CD4-positive, alpha-beta T cell treated with Interleukin-21 for 1 hour (primary cell): ENCODE results near the gene NOX5.

Experiments used
- DNase-seq: peaks from one replicate; pipeline ENCODE4 v3.0.0-alpha.2; 2020

NOX5 gene

DNA sequence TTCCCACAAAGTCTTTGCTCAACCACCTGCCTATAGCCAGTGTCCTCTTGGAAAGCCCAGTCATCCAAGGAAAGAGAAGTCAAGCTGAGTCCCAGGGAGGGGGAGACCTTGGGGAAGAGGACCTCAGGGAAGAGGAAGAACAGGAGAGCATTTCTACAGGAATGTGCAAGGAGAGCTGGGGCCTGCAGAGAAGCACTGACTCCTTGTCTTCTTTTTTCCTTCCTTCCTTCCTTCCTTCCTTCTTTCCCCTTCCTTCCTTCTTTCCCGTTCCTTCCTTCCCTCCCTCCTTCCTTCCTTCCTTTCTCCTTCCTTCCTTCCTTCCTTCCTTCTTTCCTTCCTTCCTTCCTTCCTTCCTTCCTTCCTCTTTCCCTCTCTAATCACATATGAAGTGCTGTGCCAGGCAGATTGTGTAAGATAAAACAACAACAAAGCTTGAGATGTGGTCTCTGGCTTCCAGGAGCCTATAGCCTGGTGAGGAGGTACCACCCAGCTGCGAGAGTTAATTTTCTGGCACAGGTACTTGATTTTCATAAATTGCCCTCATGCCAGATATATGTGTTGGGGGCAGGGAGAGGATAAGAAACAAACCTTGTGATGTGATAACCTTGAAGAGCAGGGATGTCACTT lies 70.0 kb downstream of the NOX5 start:
- no peak for DNase-seq

DNA sequence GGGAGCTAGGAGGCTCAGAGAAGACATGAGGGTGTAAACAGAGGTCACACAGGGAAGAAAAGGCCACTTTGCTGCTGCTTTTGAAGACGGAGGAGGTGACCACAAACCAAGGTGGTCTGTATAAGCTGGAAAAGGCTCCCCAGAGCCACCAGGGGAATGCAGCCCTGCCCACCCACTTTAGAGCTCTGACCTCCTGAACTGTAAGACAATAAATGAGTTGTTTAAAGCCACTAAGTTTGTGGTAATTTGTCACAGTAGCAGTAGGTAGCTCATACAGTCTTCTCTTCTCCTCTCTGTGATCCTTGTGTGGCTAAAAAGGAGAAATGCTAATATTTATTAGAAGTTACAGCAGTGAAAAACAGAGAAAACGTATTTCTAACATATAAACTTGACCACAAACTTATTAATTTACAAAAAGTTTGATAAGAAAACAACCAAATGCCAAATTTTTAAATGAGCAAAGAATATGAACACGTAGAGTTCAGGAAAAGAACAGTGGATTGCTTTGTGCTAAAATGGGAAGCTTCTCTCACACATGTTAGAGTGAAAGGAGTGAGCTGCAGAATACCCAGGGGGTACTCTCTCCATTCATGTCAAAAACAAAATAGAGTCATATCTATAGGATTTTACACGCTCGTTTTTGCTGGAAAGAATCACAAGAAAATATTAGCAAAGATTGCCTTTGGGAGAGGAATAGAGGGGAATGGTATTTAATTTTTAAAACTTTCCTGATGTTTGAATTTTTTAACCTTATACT lies 71.0 kb downstream of the NOX5 start:
- DNase-seq: no peak

GRCh38 chr15:69086427-69087204 lies 72.1 kb downstream of the NOX5 start:
- DNase-seq: no peak

- DNase-seq: no peak
Measured at GRCh38 chr15:69087366-69087976, 73.0 kb downstream of the NOX5 start.

- no peak for DNase-seq
Measured at GRCh38 chr15:69088300-69088965, 73.9 kb downstream of the NOX5 start.

- DNase-seq: no peak
Measured at GRCh38 chr15:69089258-69089657, 74.8 kb downstream of the NOX5 start.

DNA sequence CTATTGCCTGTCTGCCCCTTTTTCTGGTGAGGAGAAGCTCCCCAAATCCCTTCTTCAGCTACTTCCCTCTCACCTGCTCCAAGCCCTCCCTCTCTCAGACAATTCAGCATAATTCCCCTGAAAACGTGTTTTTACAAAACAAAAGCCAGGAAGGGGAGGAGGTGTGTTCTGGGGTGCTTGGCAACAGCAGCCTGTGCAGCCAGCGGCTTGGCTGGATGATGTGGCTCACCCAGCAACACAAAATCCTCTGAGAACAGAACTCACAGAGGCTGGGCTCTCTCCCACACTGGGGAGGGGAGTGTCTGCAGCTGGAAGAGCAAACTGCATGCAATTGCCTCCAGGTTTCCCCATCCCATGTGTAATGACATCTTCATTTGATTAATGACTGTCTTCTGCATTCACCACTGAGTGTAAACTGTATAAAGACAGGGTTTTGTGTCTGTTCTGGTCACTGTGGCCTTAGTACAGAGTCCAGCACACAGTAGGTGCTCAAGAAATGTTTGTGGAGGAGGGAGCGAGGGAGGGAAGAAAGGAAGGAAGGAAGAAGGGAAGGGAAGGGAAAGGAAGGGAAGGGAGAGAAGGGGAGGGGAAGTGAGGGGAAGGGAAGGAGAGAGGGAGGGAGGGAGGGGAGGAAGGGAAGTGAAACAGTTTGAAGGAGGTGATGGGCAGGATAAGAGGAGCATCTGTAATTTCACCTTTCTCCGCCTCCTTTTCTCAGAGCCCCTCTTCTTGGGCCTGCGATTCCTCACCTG lies 75.9 kb downstream of the NOX5 start:
- no peak for DNase-seq

GRCh38 chr15:69091654-69092053 lies 77.2 kb downstream of the NOX5 start:
- DNase-seq: no peak

DNA sequence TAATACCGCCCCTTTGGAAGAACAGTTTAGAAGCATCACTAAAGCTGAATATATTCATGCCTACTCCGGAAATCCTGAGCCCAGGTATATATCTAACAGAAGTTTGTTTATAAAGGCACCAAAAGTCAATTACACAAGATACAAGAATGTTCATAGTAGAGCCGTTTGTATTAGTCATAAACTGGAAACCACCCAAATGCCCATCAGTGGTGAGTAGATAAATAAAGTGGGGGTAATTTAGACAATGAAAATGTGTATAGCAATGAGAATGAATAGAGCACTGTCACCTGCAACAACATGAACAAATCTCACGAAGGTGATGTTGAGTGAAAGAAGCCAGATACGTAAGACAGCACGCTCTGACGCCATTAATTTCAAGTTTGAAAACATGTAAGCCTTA lies 77.7 kb downstream of the NOX5 start:
- DNase-seq: no peak

- no peak for DNase-seq
Measured at GRCh38 chr15:69093127-69093526, 78.6 kb downstream of the NOX5 start.

DNA sequence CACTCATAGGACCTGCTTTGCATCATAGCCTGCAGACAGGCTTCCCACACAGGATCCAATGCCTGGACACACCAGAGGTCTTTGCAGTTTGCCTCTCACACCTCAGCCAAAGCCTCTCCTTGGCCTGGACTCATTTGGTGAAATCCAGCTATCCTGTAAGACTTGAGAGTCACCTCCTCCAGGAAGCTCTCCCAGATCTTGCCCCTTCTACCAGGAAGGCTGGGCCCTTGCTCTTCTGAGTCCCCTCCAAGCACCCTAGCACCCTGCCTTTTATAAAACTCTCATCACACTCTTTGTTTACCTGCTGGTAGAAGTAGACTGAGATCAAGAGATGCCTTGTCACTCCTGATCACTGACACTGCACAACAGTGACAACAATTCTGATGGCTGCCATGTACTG lies 79.1 kb downstream of the NOX5 start:
- no peak for DNase-seq

DNA sequence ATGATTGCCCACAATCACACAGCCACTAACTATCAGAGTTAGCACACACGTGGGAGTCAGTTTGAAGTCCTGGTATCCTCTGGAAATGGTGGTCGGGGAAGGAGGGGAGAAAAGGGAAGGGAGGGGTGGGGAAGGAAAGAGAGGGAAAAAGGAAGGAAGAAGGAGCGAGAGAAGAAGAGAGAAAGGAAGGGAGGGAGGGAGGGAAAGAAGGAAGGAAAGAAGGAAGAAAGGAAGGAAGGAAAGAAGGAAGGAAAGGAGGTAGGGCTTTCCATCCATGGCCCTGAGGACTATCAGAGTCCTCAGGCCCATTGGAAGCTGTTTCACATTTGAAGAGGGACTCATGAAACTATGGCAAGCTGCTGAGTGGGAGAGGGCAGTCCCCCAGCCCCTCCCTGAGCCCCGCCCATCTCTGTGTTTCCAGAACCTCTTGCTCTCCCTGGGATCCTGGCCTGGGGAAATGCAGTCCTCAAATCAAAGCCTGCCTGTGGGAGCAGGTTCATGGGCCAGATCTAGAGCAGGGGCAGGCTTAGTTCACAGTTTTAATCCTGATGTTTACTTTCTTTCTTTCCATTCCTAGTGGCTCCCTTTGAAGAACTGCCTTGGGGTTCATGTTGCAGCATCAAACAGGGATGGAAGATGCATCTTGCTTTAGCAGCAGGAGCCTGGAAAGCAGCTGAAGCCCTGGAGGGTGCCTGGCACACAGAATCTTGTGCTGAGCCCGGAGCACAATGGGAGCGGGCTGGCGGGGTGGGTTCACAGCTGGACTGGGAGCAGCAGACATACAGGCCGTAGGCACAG lies 79.8 kb downstream of the NOX5 start:
- DNase-seq: no peak

DNA sequence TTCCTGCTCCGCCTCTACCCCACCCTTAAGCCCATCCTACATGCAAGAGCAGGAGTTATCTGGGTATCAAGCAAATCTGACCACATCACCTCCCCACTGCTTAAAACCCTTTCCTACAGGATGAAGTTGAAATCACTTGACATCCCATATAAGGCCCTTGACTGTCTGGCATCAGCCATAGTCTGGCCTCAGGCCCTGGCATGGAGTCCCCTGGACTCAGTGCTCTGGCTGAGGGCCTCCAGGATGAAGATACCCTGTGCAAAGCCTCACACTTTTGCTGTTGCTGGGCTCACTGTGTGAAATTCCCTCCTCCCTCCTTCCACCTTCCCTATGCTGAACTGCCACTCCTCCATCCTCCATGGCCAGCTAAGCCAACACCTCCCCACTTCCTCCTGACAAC lies 80.8 kb downstream of the NOX5 start:
- DNase-seq: no peak

DNA sequence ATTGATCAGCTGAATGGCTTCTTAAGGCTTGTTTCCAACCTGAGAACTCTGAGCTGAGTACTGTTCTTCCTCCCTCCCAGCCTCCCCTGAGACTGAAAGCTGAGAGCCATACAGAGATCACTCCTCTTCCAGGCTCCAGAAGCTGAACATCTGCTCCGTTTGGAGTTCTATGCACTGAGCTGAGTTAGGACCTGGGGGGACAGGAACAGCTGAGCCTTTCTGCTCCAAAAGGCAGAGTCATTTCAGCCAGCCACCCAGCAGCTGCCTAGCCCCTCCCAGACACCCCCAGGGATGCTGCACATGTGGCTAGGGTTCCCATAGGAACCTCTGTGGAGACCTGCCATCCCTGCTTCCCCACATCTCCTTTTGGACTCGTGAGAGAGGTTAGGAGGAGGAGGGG lies 81.7 kb downstream of the NOX5 start:
- no peak for DNase-seq

GRCh38 chr15:69096626-69097025 lies 82.1 kb downstream of the NOX5 start:
- no peak for DNase-seq

DNA sequence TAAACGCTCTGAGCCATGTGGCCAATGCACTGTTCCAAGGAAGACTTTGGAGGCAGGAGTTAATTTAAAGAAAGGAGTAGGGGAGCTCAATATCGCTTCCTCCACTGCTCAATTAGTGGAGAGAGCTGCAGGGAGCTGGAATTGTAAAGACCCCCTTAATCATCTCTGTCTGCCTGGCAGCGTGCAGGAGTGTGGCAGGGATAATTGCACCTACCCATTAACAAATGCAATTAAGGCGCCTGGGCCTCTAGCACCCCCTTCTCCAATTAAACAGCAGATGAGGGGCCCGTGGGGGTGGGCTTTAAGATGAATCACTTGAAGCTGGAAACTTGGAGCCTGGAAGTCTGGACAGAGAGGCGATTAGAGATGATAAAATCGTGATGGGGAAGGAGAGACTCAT lies 84.3 kb downstream of the NOX5 start:
- no peak for DNase-seq

GRCh38 chr15:69099941-69100340 lies 85.4 kb downstream of the NOX5 start:
- DNase-seq: no peak

GRCh38 chr15:69100821-69101220 lies 86.3 kb downstream of the NOX5 start:
- no peak for DNase-seq

DNA sequence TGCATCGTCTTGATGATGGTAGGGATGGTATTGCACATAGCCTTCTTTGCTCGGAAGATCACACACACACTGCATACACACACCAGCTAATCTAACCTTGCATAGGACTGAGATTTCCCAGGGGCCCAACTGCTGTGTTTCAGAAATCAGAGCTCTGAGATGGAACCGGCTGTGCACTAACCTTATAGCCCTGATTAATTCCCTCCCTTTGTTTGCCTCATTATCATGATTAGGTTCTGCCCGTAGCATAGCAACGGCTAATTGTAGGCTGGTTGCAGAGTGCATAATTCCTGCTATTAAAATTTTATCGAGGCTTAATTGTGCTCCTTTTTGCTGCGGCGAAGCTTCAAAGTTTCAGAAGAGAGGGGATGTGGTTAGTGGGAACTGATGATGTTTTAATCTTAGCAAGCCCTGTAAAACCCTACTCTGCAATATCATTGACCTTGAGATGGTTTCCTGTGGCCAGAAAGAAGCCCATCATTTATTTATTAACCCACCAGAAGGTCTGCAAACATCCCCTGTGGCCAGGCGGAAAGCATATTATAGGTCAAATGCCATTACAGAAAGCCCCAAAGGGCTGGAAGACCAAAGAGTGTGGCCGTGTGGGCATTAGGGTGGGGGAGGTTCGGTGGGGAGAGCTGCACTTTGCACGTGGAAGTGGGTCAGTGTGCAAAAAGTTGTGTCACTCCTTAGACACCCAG lies 89.7 kb downstream of the NOX5 start:
- DNase-seq: peak; percentile 22

- no peak for DNase-seq
Measured at GRCh38 chr15:69105451-69105985, 91.0 kb downstream of the NOX5 start.
